Measurements from ENCODE around the gene ATP10A.
A peak's percentile ranks its signal among the peaks of the same experiment; 100 is the strongest.

- TF ChIP-seq CTCF (IDR thresholded peaks at IDR 0.05; ENCODE audit: low read length) (peak; percentile 14), EZH2 (optimal IDR thresholded peaks at IDR 0.05; ENCODE audit: low read depth, low read length) (no peak), EZH2phosphoT487 (IDR thresholded peaks at IDR 0.05; ENCODE audit: low read length) (no peak)
These were observed 152.9 kb downstream of the ATP10A start for GRCh38 chr15:25710184-25710583.

Measured in MM.1S (cell line).